ENCODE data around the gene RAB23. TPM values are rescaled to one million over a fixed set of nuclear protein-coding genes. Genes with fewer than 3 reads are reported as not detected.

Gene RAB23
- total and polyA plus RNA-seq, 2 of the 8 experiments (the other 6 are each of a cell fraction or from before 2014, with no cell fraction given), result 6.5 to 17.2 TPM

GRCh38 chr6:57224769-57225515 lies 2.8 kb upstream of the RAB23 start (continued):
- no peak for TF ChIP-seq POLR2AphosphoS5 (IDR thresholded peaks at IDR 0.05; ENCODE audit: low read depth, low read length)
- no peak for TF ChIP-seq EZH2 (IDR thresholded peaks at IDR 0.05; ENCODE audit: low read depth, low read length, severe bottlenecking)
